Measurements from ENCODE around the gene VAMP2. TPM values are rescaled to one million over a fixed set of nuclear protein-coding genes. Genes with fewer than 3 reads are reported as not detected.

Gene VAMP2
- total and polyA plus RNA-seq, 9 of the 15 experiments (the other 6 are each of a cell fraction or from before 2014, with no cell fraction given) = 2.3 to 31.8 (median 6.0) TPM

GRCh38 chr17:8109661-8110455, 52.9 kb downstream of the VAMP2 start (continued):
- peak; percentile 81 for TF ChIP-seq CTCFL (IDR thresholded peaks at IDR 0.05; ENCODE audit: borderline replicate concordance, insufficient read depth, low read depth, low read length, poor library complexity, severe bottlenecking)
- TF ChIP-seq FIP1L1 (IDR thresholded peaks at IDR 0.05; ENCODE audit: low read depth, low read length, poor library complexity, severe bottlenecking) = no peak
- no peak for TF ChIP-seq TCF15 (CRISPR knock-in tag; IDR thresholded peaks at IDR 0.05)
- TF ChIP-seq ZNF79 (CRISPR knock-in tag; IDR thresholded peaks at IDR 0.05; ENCODE audit: low read depth) = no peak
- peak; percentile 52; the same call in 1 of the 2 replicates for TF ChIP-seq MGA (IDR thresholded peaks at IDR 0.05)
- no peak for TF ChIP-seq EP400 (IDR thresholded peaks at IDR 0.05)
